ENCODE results near the gene NAV1. TPM values are rescaled to one million over a fixed set of nuclear protein-coding genes. Genes with fewer than 3 reads are reported as not detected.

NAV1 gene
- polyA plus RNA-seq, 1 donor (not counting 4 experiments of a cell fraction or from before 2014, with no cell fraction given): 13.2 TPM

- Histone ChIP-seq H3K4me1 (ENCODE audit: control insufficient read depth, extremely low read depth, insufficient read depth, low read length) (peaks cover 28% of the 10 kb centered on the region), H2AFZ (ENCODE audit: control insufficient read depth, low read length) (no peak overlapping the region), H3K9me3 (ENCODE audit: control insufficient read depth, low read depth, low read length) (no peaks in the 10 kb centered on the region), H3K9me1 (ENCODE audit: control insufficient read depth, extremely low read depth, insufficient read depth, low read length) (peaks cover 5% of the 10 kb centered on the region), H3K27ac (ENCODE audit: control insufficient read depth, insufficient read depth, low read length) (no peak overlapping the region), H3K36me3 (ENCODE audit: control insufficient read depth in 2 of 2, extremely low read depth in 1 of 2, insufficient read depth in 2 of 2, low read length in 2 of 2) (no peaks in the 10 kb centered on the region), H4K20me1 (ENCODE audit: control insufficient read depth, extremely low read depth, insufficient read depth, low read length) (peaks cover 3% of the 10 kb centered on the region), H3K27me3 (ENCODE audit: control insufficient read depth, extremely low read depth, insufficient read depth, low read length) (no peaks in the 10 kb centered on the region), H3K4me3 (ENCODE audit: control insufficient read depth in 2 of 3, extremely low read depth in 1 of 3, insufficient read depth in 2 of 3, low read depth in 1 of 3, low read length in 3 of 3) (no peak overlapping the region), H3K4me2 (ENCODE audit: control insufficient read depth, extremely low read depth, insufficient read depth, low read depth, low read length) (no peak overlapping the region), H3K79me2 (ENCODE audit: control insufficient read depth, insufficient read depth, low read length) (peaks cover 20% of the 10 kb centered on the region), H3K9ac (ENCODE audit: control insufficient read depth, extremely low read depth, insufficient read depth, low read length) (no peak overlapping the region)
- DNase-seq (ENCODE audit: low read depth, low spot score) (no peak), FAIRE-seq (no peak)
- no peak for TF ChIP-seq EZH2 (IDR thresholded peaks at IDR 0.05; ENCODE audit: low read length)
- TF ChIP-seq CTCF (optimal IDR thresholded peaks at IDR 0.05 in 1 of 3, IDR thresholded peaks at IDR 0.05 in 1 of 3, conservative IDR thresholded peaks at IDR 0.05 in 1 of 3; ENCODE audit: extremely low read depth in 1 of 3, insufficient read depth in 2 of 3, low read length in 3 of 3): no peak
- dilution Hi-C loops (cut with MboI; ENCODE audit: extremely low pct_ligation_motif_present, low sequenced_read_pairs): no loop called here
These were observed 29.1 kb upstream of the NAV1 start for GRCh38 chr1:201509601-201510374.

GRCh38 chr1:201510734-201511133, 28.2 kb upstream of the NAV1 start:
- TF ChIP-seq CTCF (optimal IDR thresholded peaks at IDR 0.05 in 1 of 3, IDR thresholded peaks at IDR 0.05 in 1 of 3, conservative IDR thresholded peaks at IDR 0.05 in 1 of 3; ENCODE audit: extremely low read depth in 1 of 3, insufficient read depth in 2 of 3, low read length in 3 of 3): no peak
- no peak for TF ChIP-seq EZH2 (IDR thresholded peaks at IDR 0.05; ENCODE audit: low read length)
- Histone ChIP-seq H3K9me1 (ENCODE audit: control insufficient read depth, extremely low read depth, insufficient read depth, low read length) (no peaks in the 10 kb centered on the region), H3K4me3 (ENCODE audit: control insufficient read depth in 2 of 3, extremely low read depth in 1 of 3, insufficient read depth in 2 of 3, low read depth in 1 of 3, low read length in 3 of 3) (no peak overlapping the region), H3K36me3 (ENCODE audit: control insufficient read depth in 2 of 2, extremely low read depth in 1 of 2, insufficient read depth in 2 of 2, low read length in 2 of 2) (no peaks in the 10 kb centered on the region), H3K4me2 (ENCODE audit: control insufficient read depth, extremely low read depth, insufficient read depth, low read depth, low read length) (no peak overlapping the region), H3K79me2 (ENCODE audit: control insufficient read depth, insufficient read depth, low read length) (peaks cover 10% of the 10 kb centered on the region), H3K9ac (ENCODE audit: control insufficient read depth, extremely low read depth, insufficient read depth, low read length) (no peak overlapping the region), H2AFZ (ENCODE audit: control insufficient read depth, low read length) (no peak overlapping the region), H3K27ac (ENCODE audit: control insufficient read depth, insufficient read depth, low read length) (no peak overlapping the region), H4K20me1 (ENCODE audit: control insufficient read depth, extremely low read depth, insufficient read depth, low read length) (no peaks in the 10 kb centered on the region), H3K27me3 (ENCODE audit: control insufficient read depth, extremely low read depth, insufficient read depth, low read length) (no peaks in the 10 kb centered on the region), H3K4me1 (ENCODE audit: control insufficient read depth, extremely low read depth, insufficient read depth, low read length) (peaks cover 24% of the 10 kb centered on the region), H3K9me3 (ENCODE audit: control insufficient read depth, low read depth, low read length) (no peaks in the 10 kb centered on the region)
- dilution Hi-C loops (cut with MboI; ENCODE audit: extremely low pct_ligation_motif_present, low sequenced_read_pairs): no loop called here
- no peak for DNase-seq (ENCODE audit: low read depth, low spot score)
- FAIRE-seq: no peak
